IMR-90 (cell line): Measurements from ENCODE around the gene GMCL2. TPM values are rescaled to one million over a fixed set of nuclear protein-coding genes. Genes with fewer than 3 reads are reported as not detected.

Experiments used
- ATAC-seq: fragments of 200-7000 bp; cut with Tn5 transposase; 2 replicates; pipeline ENCODE4 v1.9.1; 2020; ENCODE audit warnings: low read depth, mild to moderate bottlenecking, moderate library complexity
- BruUV-seq: library from RNA; stranded (reverse); fragments of 400-500 nt; replicated peaks from 2 replicates; lab custom pipeline; 2021; lab: Mats Ljungman, UMichigan
- CTCF ChIA-PET: fragments of 300-600 bp; formaldehyde crosslinking; extraction: SDS; loops from one replicate; lab custom pipeline; 2021; ENCODE audit warnings: antibody characterized with exemption; lab: Yijun Ruan, JAX
- POLR2A ChIA-PET: fragments of 300-600 bp; sonication (Branson Sonifier 250); formaldehyde crosslinking; loops from one replicate; lab custom pipeline; 2022; ENCODE audit warnings: antibody characterized with exemption; ENCODE audit not compliant: unreplicated experiment; lab: Charles Lee
- DNase-seq: peaks from one replicate; pipeline ENCODE4 v3.0.0; 2013
- H2AFZ ChIP-seq: replicated peaks from 2 replicates; pipeline ENCODE3; 2013; ENCODE audit warnings: low read length, mild to moderate bottlenecking; ENCODE audit not compliant: poor library complexity
- H2AK5ac ChIP-seq: 2 replicates; pipeline ENCODE4 v1.6.1; 2013; ENCODE audit warnings: low read depth, low read length, inconsistent platforms
- H2AK9ac ChIP-seq: replicated peaks from 2 replicates; pipeline ENCODE3; 2013; ENCODE audit warnings: mild to moderate bottlenecking, low read depth, low read length, moderate library complexity; ENCODE audit not compliant: poor library complexity
- H2BK120ac ChIP-seq: 2 replicates; pipeline ENCODE4 v1.6.1; 2013; ENCODE audit warnings: low read depth, low read length, inconsistent platforms
- H2BK15ac ChIP-seq: 3 replicates; pipeline ENCODE4 v1.6.1; 2013; ENCODE audit warnings: low read depth, low read length, inconsistent platforms
- H2BK20ac ChIP-seq: 2 replicates; pipeline ENCODE4 v1.6.1; 2013; ENCODE audit warnings: low read depth, mild to moderate bottlenecking, inconsistent platforms, low read length, moderate library complexity
- H2BK5ac ChIP-seq: 2 replicates; pipeline ENCODE4 v1.6.1; 2013; ENCODE audit warnings: mild to moderate bottlenecking, low read depth, low read length, inconsistent platforms; ENCODE audit not compliant: poor library complexity, severe bottlenecking
- H3K14ac ChIP-seq: replicated peaks from 2 replicates; pipeline ENCODE4 v1.6.1; 2013; ENCODE audit warnings: low read depth, low read length, inconsistent platforms
- H3K18ac ChIP-seq: 2 replicates; pipeline ENCODE4 v1.6.1; 2013; ENCODE audit warnings: low read depth, low read length, control low read depth
- H3K23ac ChIP-seq: 2 replicates; pipeline ENCODE4 v1.6.1; 2013; ENCODE audit warnings: low read depth, low read length, inconsistent platforms
- H3K27ac ChIP-seq: 2 replicates; pipeline ENCODE4 v1.5.1; 2013; ENCODE audit warnings: mild to moderate bottlenecking, control low read depth, low read length; ENCODE audit not compliant: insufficient read depth
- H3K27me3 ChIP-seq: 2 replicates; pipeline ENCODE4 v1.6.1; 2013; ENCODE audit warnings: low read length; ENCODE audit not compliant: control insufficient read depth, insufficient read depth
- H3K36me3 ChIP-seq: 2 replicates; pipeline ENCODE4 v1.6.1; 2013; ENCODE audit warnings: low read length, mixed read lengths; ENCODE audit not compliant: control insufficient read depth, insufficient read depth
- H3K4ac ChIP-seq: 2 replicates; pipeline ENCODE4 v1.6.1; 2013; ENCODE audit warnings: low read depth, low read length, inconsistent platforms
- H3K4me1 ChIP-seq: 2 replicates; pipeline ENCODE4 v1.6.1; 2013; ENCODE audit warnings: low read length, mixed read lengths; ENCODE audit not compliant: control insufficient read depth, insufficient read depth
- H3K4me2 ChIP-seq: 2 replicates; pipeline ENCODE4 v1.6.1; 2013; ENCODE audit warnings: low read depth, mild to moderate bottlenecking, control low read depth, low read length, moderate library complexity
- H3K4me3 ChIP-seq: 2 replicates; pipeline ENCODE4 v1.5.1; 2013; ENCODE audit warnings: low read depth, mild to moderate bottlenecking, control low read depth, low read length, moderate library complexity; ENCODE audit not compliant: insufficient read depth
- H3K56ac ChIP-seq: 2 replicates; pipeline ENCODE4 v1.6.1; 2013; ENCODE audit warnings: low read length, inconsistent platforms; ENCODE audit not compliant: insufficient read depth; ENCODE audit errors: extremely low read depth
- H3K79me1 ChIP-seq, 2 experiments: 2 replicates each; pipeline ENCODE4 v1.6.1; 2013; ENCODE audit warnings: low read length in 2 of 2, inconsistent platforms in 1 of 2, low read depth in 1 of 2
- H3K9ac ChIP-seq: 2 replicates; pipeline ENCODE4 v1.6.1; 2013; ENCODE audit warnings: low read depth, low read length, control low read depth
- H3K9me1 ChIP-seq: 2 replicates; pipeline ENCODE4 v1.6.1; 2013; ENCODE audit warnings: low read length, inconsistent platforms; ENCODE audit not compliant: insufficient read depth
- H3K9me3 ChIP-seq: 2 replicates; pipeline ENCODE4 v1.6.1; 2013; ENCODE audit warnings: low read length; ENCODE audit not compliant: control insufficient read depth, insufficient read depth
- H4K20me1 ChIP-seq: 2 replicates; pipeline ENCODE4 v1.6.1; 2013; ENCODE audit warnings: low read length, inconsistent platforms; ENCODE audit not compliant: insufficient read depth
- H4K5ac ChIP-seq: 2 replicates; pipeline ENCODE4 v1.6.1; 2013; ENCODE audit warnings: mild to moderate bottlenecking, low read depth, low read length, control low read depth
- H4K8ac ChIP-seq, 2 experiments: 2 replicates each; pipeline ENCODE4 v1.6.1; 2013; ENCODE audit warnings: low read depth in 2 of 2, low read length in 2 of 2, control low read depth in 1 of 2, inconsistent platforms in 1 of 2
- H4K91ac ChIP-seq: 2 replicates; pipeline ENCODE4 v1.6.1; 2013; ENCODE audit warnings: low read depth, low read length, inconsistent platforms; ENCODE audit not compliant: insufficient read depth
- BHLHE40 ChIP-seq: fragments of 150-350 bp; IDR thresholded peaks from 2 replicates; pipeline ENCODE4 v1.6.1; 2016; ENCODE audit warnings: mild to moderate bottlenecking, low read depth, low read length
- CEBPB ChIP-seq: IDR thresholded peaks from 2 replicates; pipeline ENCODE4 v1.6.1; 2012; ENCODE audit warnings: low read depth, low read length, improper control_type of control experiment
- MXI1 ChIP-seq: IDR thresholded peaks from 2 replicates; pipeline ENCODE4 v1.6.1; 2012; ENCODE audit warnings: low read depth, mild to moderate bottlenecking, low read length, moderate library complexity, borderline replicate concordance
- POLR2A ChIP-seq: IDR thresholded peaks from 2 replicates; pipeline ENCODE4 v1.6.1; 2012; ENCODE audit warnings: mild to moderate bottlenecking, low read depth, low read length
- RAD21 ChIP-seq: IDR thresholded peaks from 2 replicates; pipeline ENCODE4 v1.6.1; 2012; ENCODE audit warnings: low read length, improper control_type of control experiment
- RCOR1 ChIP-seq: IDR thresholded peaks from 2 replicates; pipeline ENCODE4 v1.6.1; 2012; ENCODE audit warnings: mild to moderate bottlenecking, low read length, improper control_type of control experiment; ENCODE audit not compliant: insufficient replicate concordance
- RFX5 ChIP-seq: IDR thresholded peaks from 2 replicates; pipeline ENCODE4 v1.8.0; 2012; ENCODE audit warnings: low read depth, mild to moderate bottlenecking, low read length, moderate library complexity
- SMC3 ChIP-seq: fragments of 150-350 bp; IDR thresholded peaks from 2 replicates; pipeline ENCODE4 v1.6.1; 2016; ENCODE audit warnings: low read depth, mild to moderate bottlenecking, antibody characterized with exemption, low read length, moderate library complexity
- WGBS, 2 experiments: methylation state at CpG; one replicate each; pipeline versions ENCODE4 v1.1.5 to v1.1.7; 2013; ENCODE audit warnings: missing lambda C conversion rate in 2 of 2; ENCODE audit not compliant: insufficient read length in 1 of 2; ENCODE audit errors: extremely low coverage in 2 of 2; 5-methylcytosine and 5-hydroxymethylcytosine counted together
- dilution Hi-C: fragments of 300-500 bp; cut with HindIII; formaldehyde crosslinking; loops from one replicate; pipeline ENCODE4 v1.14.3; 2018; ENCODE audit warnings: low sequenced_read_pairs; ENCODE audit not compliant: unreplicated experiment
- in situ Hi-C: fragments of 300-500 bp; cut with MboI; formaldehyde crosslinking; loops from 3 replicates; pipeline ENCODE4 v1.14.3; 2019; ENCODE audit warnings: low sequenced_read_pairs, inconsistent platforms, mixed read lengths
- intact Hi-C: fragments of 100-400 bp; cut with micrococcal nuclease; formaldehyde crosslinking; loops from 2 replicates; pipeline ENCODE4 v1.10.0; 2022
- polyA plus RNA-seq, 3 experiments: library from polyadenylated mRNA; depleted of rRNA; stranded (reverse); fragments of >200 nt; gene quantifications; 2 replicates each; pipeline ENCODE4 v1.2.3, GENCODE V29; 2012; ENCODE audit warnings: low replicate concordance in 1 of 3
- total RNA-seq: library from RNA; depleted of rRNA; stranded (reverse); fragments of >200 nt; gene quantifications from 2 replicates; pipeline ENCODE4 v1.2.3, GENCODE V29; 2012; rRNA removed

GMCL2 gene
- total and polyA plus RNA-seq, 2 of the 4 experiments (the other 2 are of a cell fraction): not detected

GRCh38 chr5:178136990-178137389, 50.2 kb downstream of the GMCL2 start:
- in situ Hi-C loops: no loop called here

More at GRCh38 chr5:178136990-178137389, 50.2 kb downstream of the GMCL2 start:
- ATAC-seq (no peak), DNase-seq (no peak)
- peaks cover 11 to 23% of the 10 kb centered on the region in 2 experiments; a peak in 3 of 4 replicates for H3K79me1 ChIP-seq
- H3K9ac ChIP-seq: no peak overlapping the region
- peaks cover 17% of the 10 kb centered on the region for H3K36me3 ChIP-seq
- no peak overlapping the region for H4K5ac ChIP-seq
- H2BK15ac ChIP-seq: no peak overlapping the region
- no peak overlapping the region for H3K14ac ChIP-seq
- no peak overlapping the region for H2BK120ac ChIP-seq
- no peak overlapping the region for H2BK20ac ChIP-seq
- no peak overlapping the region for H3K4me3 ChIP-seq
- intact Hi-C loops (no loop called here), dilution Hi-C loops (no loop called here)
- no peaks in the 10 kb centered on the region; the same call in 1 of the 2 replicates for H4K20me1 ChIP-seq
- H3K18ac ChIP-seq: no peak overlapping the region
- peaks cover 4% of the 10 kb centered on the region; the same call in 1 of the 2 replicates for H3K9me1 ChIP-seq
- H4K8ac ChIP-seq: no peak overlapping the region
- H3K27ac ChIP-seq: no peak overlapping the region
- BruUV-seq: no TSS peak
- no peak overlapping the region for H3K56ac ChIP-seq
- ChIA-PET CTCF (interaction anchor here (1.1 kb wide), 1 partner anchor 61 kb away, joined by 3 read pairs; no protein-coding TSS in a partner anchor), POLR2A (no interaction called here)
- no peaks in the 10 kb centered on the region for H3K27me3 ChIP-seq
- H2AK5ac ChIP-seq: no peak overlapping the region
- H2AK9ac ChIP-seq: no peak overlapping the region
- no peak overlapping the region for H3K4ac ChIP-seq
- H2AFZ ChIP-seq: no peak overlapping the region
- 95% methylated on average over 4 of the region's 10 CpGs; no CpG with 5 or more reads in 1 of the 2 experiments for WGBS, 2 experiments
- H2BK5ac ChIP-seq: no peak overlapping the region
- TF ChIP-seq SMC3: no peak
- no peak for TF ChIP-seq MXI1
- no peak for TF ChIP-seq BHLHE40
- TF ChIP-seq RAD21: no peak
- no peak for TF ChIP-seq RFX5
- TF ChIP-seq POLR2A: no peak
- no peak for TF ChIP-seq CEBPB
- no peak for TF ChIP-seq RCOR1
- H3K4me2 ChIP-seq: no peak overlapping the region
- H3K23ac ChIP-seq: no peak overlapping the region
- no peaks in the 10 kb centered on the region for H3K9me3 ChIP-seq
- H4K91ac ChIP-seq: no peak overlapping the region
- H3K4me1 ChIP-seq: no peaks in the 10 kb centered on the region

Other genes with a start within 250 kb of the GMCL2 start
- not detected in 2 replicates for gene PROP1, start 191.1 kb downstream of the GMCL2 start, total RNA-seq
- gene PROP1, start 191.1 kb downstream of the GMCL2 start, polyA plus RNA-seq (2012; rRNA removed): not detected in 2 replicates
- under 0.01 and 0.18 TPM in 2 replicates for gene N4BP3, start 73.8 kb downstream of the GMCL2 start, total RNA-seq
- gene N4BP3, start 73.8 kb downstream of the GMCL2 start, polyA plus RNA-seq (2012; rRNA removed): 0.14 and 0.16 TPM in 2 replicates
- 11.7 and 14.0 TPM in 2 replicates for gene RMND5B, start 56.4 kb downstream of the GMCL2 start, total RNA-seq
- 19.5 and 21.6 TPM in 2 replicates for gene RMND5B, start 56.4 kb downstream of the GMCL2 start, polyA plus RNA-seq (2012; rRNA removed)
- gene NHP2, start 33.5 kb downstream of the GMCL2 start, total RNA-seq: 278 and 302 TPM in 2 replicates
- gene NHP2, start 33.5 kb downstream of the GMCL2 start, polyA plus RNA-seq (2012; rRNA removed): 180 and 207 TPM in 2 replicates
- gene HNRNPAB, start 17.2 kb upstream of the GMCL2 start, total RNA-seq: 32.1 and 54.4 TPM in 2 replicates
- 122 and 128 TPM in 2 replicates for gene HNRNPAB, start 17.2 kb upstream of the GMCL2 start, polyA plus RNA-seq (2012; rRNA removed)
- 8.6 and 10.0 TPM in 2 replicates for gene PHYKPL, start 45.4 kb upstream of the GMCL2 start, total RNA-seq
- 24.5 and 25.5 TPM in 2 replicates for gene PHYKPL, start 45.4 kb upstream of the GMCL2 start, polyA plus RNA-seq (2012; rRNA removed)